Heart right ventricle (tissue), 16 donors: Measurements from ENCODE around the gene MYT1. TPM values are rescaled to one million over a fixed set of nuclear protein-coding genes. Genes with fewer than 3 reads are reported as not detected.

Source experiments
- ATAC-seq, 8 donors: fragments of 200-7000 bp; cut with Tn5 transposase; one replicate each; pipeline ENCODE4 v1.9.1; 2020; ENCODE audit warnings: mild to moderate bottlenecking in 8 of 8, moderate library complexity in 8 of 8, moderate number of reproducible peaks in 1 of 8
- DNase-seq, 2 donors: peaks; one replicate each; pipeline ENCODE4 v3.0.0-alpha.2; 2020
- H3K27ac ChIP-seq, 10 donors: fragments of 200-600 bp; sonication (generic) in 2 of 10; one replicate each; pipeline versions ENCODE4 v1.5.0 to v1.8.0; 2020 to 2022; ENCODE audit warnings: mild to moderate bottlenecking in 3 of 10
- H3K27me3 ChIP-seq, 7 donors: fragments of 200-600 bp; one replicate each; pipeline ENCODE4 v1.8.0; 2021 to 2022; ENCODE audit warnings: mild to moderate bottlenecking in 2 of 7
- H3K36me3 ChIP-seq, 9 donors: fragments of 200-600 bp; sonication (generic) in 1 of 9; one replicate each; pipeline versions ENCODE4 v1.5.0 to v1.8.0; 2020 to 2022; ENCODE audit warnings: mild to moderate bottlenecking in 2 of 9
- H3K4me1 ChIP-seq, 9 donors: fragments of 200-600 bp; sonication (generic) in 1 of 9; one replicate each; pipeline versions ENCODE4 v1.5.0 to v1.8.0; 2020 to 2022; ENCODE audit warnings: mild to moderate bottlenecking in 4 of 9
- H3K4me3 ChIP-seq, 10 donors: fragments of 200-600 bp; sonication (generic) in 2 of 10; one replicate each; pipeline versions ENCODE4 v1.5.0 to v1.8.0; 2020 to 2022; ENCODE audit warnings: mild to moderate bottlenecking in 7 of 10, moderate library complexity in 2 of 10
- H3K9me3 ChIP-seq, 11 donors: fragments of 200-600 bp in 10 of 11; sonication (generic) in 2 of 11; one replicate each; pipeline versions ENCODE4 v1.5.0 to v1.8.0; 2013 to 2022; ENCODE audit warnings: mild to moderate bottlenecking in 2 of 11, control low read depth in 1 of 11, moderate library complexity in 1 of 11
- CTCF ChIP-seq, 9 donors: fragments of 200-600 bp; sonication (generic) in 2 of 9; IDR thresholded peaks; one replicate each; pipeline versions ENCODE4 v1.5.0 to v1.8.0; 2021 to 2022; ENCODE audit warnings: antibody characterized with exemption in 9 of 9, mild to moderate bottlenecking in 5 of 9, moderate library complexity in 1 of 9
- WGBS, 2 donors: extraction: QIAGEN DNeasy Blood & Tissue Kit; methylation state at CpG; one replicate each; pipeline ENCODE4 v1.1.7; 2013; ENCODE audit warnings: inconsistent platforms in 1 of 2; 5-methylcytosine and 5-hydroxymethylcytosine counted together
- intact Hi-C, 10 donors: fragments of 100-400 bp; cut with DNase I; formaldehyde crosslinking; loops; one replicate each; pipeline versions ENCODE4 v1.11.1 to v1.14.2; 2022
- polyA plus RNA-seq, 2 donors: library from polyadenylated mRNA; stranded (reverse); fragments of 200-250 nt; gene quantifications; one replicate each; pipeline ENCODE4 v1.2.3, GENCODE V29; 2013
- total RNA-seq, 10 donors: library from RNA; stranded (reverse); fragmentation: NEBNext Ultra II Directional in 3 of 10; extraction: Animal tissue kit (Norgen Biotek cat#: 25700) in 3 of 10; gene quantifications; one replicate each; pipeline versions ENCODE4 v1.2.1 to v1.2.4, GENCODE V29; 2021 to 2023
- donor health status: Arrhythmogenic right ventricular cardiomyopathy.
- donor health status: ischemic (EF 13 %, LVEDD 7.1; RV severe dilation, severe dysfunction).
- donor health status: healthy with polysubstance abuse.
- donor health status: DM: no; HTN: yes; CAD: no.
- donor health status: DM: no; HTN: no; CAD: no.
- donor health status: ischemic (EF 25% LVEDD 6.9; RV normal size, moderate dysfunction).
- donor health status: ischemic (EF 25% LVEDD 5.7; RV mildly dilated, moderate dysfunction).
- donor health status: healthy.
- donor health status: DM: yes; HTN: yes; CAD: no.
- donor health status: Ischemic cardiomyopathy.
- donor health status: ischemic (EF 35%, LVEDD 5.7; RV mildly dilated, moderate dysfunction).
- donor health status: nonischemic (EF 11% LVEDD 7.7; RV severe dilation, severe dysfunction).
- donor health status: DM: yes; HTN: yes; CAD: no.
- donor health status: PGD.
- donor health status: ischemic (EF 29% LVEDD 5.4; RV normal size, mild dysfunction).
- donor health status: nonischemic (EF 23%, LVEDD 6.1; RV moderate dilation, normal function).

MYT1 gene
- total and polyA plus RNA-seq, 12 donors = 0.01 to 0.35 (median 0.11) TPM; not detected in 1

- H3K27ac ChIP-seq = no peak overlapping the region
- intact Hi-C loops = no loop called here
- TF ChIP-seq CTCF (IDR thresholded peaks at IDR 0.05) = no peak
- no peak overlapping the region for H3K4me3 ChIP-seq
- ATAC-seq = no peak
- peaks cover 0 to 51% (median 34%) of the 10 kb centered on the region in 7 donors for H3K27me3 ChIP-seq
- H3K4me1 ChIP-seq = no peaks in the 10 kb centered on the region
- 84 to 85% methylated on average over 11 of the region's 11 CpGs for WGBS, 2 donors
- no peak for DNase-seq
- H3K9me3 ChIP-seq = no peaks in the 10 kb centered on the region
- H3K36me3 ChIP-seq = no peaks in the 10 kb centered on the region
Observed at GRCh38 chr20:64196847-64197306, 32.6 kb downstream of the MYT1 start.

GRCh38 chr20:64198347-64198746 lies 34.1 kb downstream of the MYT1 start:
- peaks cover 0 to 43% (median 19%) of the 10 kb centered on the region in 7 donors for H3K27me3 ChIP-seq
- DNase-seq (no peak), ATAC-seq (no peak)

GRCh38 chr20:64199395-64199794 lies 35.1 kb downstream of the MYT1 start:
- Histone ChIP-seq H3K27me3 (peaks cover 0 to 35% (median 13%) of the 10 kb centered on the region in 7 donors), H3K4me1 (no peaks in the 10 kb centered on the region), H3K4me3 (no peak overlapping the region), H3K9me3 (no peaks in the 10 kb centered on the region), H3K36me3 (no peaks in the 10 kb centered on the region), H3K27ac (no peak overlapping the region)
- DNase-seq (no peak), ATAC-seq (no peak)
- TF ChIP-seq CTCF (IDR thresholded peaks at IDR 0.05) = no peak
- intact Hi-C loops = no loop called here
- WGBS, 2 donors = 63 to 73% methylated on average over 8 of the region's 8 CpGs

More at GRCh38 chr20:64198347-64198746, 34.1 kb downstream of the MYT1 start:
- no peak overlapping the region for H3K27ac ChIP-seq
- no peaks in the 10 kb centered on the region for H3K9me3 ChIP-seq
- no peaks in the 10 kb centered on the region for H3K36me3 ChIP-seq
- intact Hi-C loops = no loop called here
- H3K4me1 ChIP-seq = no peaks in the 10 kb centered on the region
- H3K4me3 ChIP-seq = no peak overlapping the region
- no peak for TF ChIP-seq CTCF (IDR thresholded peaks at IDR 0.05)
- WGBS, 2 donors = 83% methylated on average over 9 of the region's 9 CpGs

GRCh38 chr20:64200740-64201139 lies 36.5 kb downstream of the MYT1 start:
- DNase-seq (no peak), ATAC-seq (no peak)
- Histone ChIP-seq H3K4me3 (no peak overlapping the region), H3K4me1 (no peaks in the 10 kb centered on the region), H3K9me3 (no peaks in the 10 kb centered on the region), H3K27me3 (peaks cover 0 to 35% (median 13%) of the 10 kb centered on the region in 7 donors), H3K36me3 (no peaks in the 10 kb centered on the region), H3K27ac (no peak overlapping the region)
- no peak for TF ChIP-seq CTCF (IDR thresholded peaks at IDR 0.05)
- 80 to 81% methylated on average over 16 of the region's 16 CpGs for WGBS, 2 donors
- intact Hi-C loops = no loop called here
